DMS 273 (cell line): ENCODE results near the gene METTL6.

Experiments used
- DNase-seq: peaks from one replicate; lab custom pipeline; 2025; ENCODE audit not compliant: unreplicated experiment; lab: John Stamatoyannopoulos, UW

The METTL6 gene

GRCh38 chr3:15375461-15376000 is 51.8 kb downstream of the METTL6 start:
- no peak for DNase-seq

GRCh38 chr3:15372918-15373317 is 54.4 kb downstream of the METTL6 start:
- DNase-seq, result no peak

DNA sequence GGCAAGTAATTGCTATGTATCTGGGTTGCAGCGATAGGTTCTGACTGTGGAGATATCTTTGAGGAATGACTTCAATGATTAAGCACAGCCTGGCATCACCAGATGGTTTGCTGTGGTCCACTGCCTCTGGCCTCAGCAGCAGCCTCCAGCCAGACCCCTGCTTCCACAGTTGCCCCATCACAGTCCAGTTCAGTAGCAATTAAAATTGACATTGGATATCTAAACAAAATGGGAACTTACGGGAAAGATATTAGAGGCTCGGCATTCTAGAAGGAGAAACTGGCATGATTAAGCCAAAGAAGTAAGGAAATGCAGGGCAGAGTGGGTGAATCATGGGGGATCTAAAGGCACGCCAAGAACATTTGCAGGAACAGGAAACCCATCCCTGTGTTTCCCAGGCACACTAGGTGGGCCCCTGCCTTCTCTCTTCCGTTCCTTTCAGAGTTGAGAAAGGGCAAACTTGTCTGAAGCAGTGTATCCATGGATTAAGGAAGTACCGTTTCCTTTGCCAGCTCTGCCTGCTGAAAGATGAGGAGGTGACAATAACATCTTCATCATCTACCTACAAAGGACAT is 58.7 kb downstream of the METTL6 start:
- DNase-seq, result peak; percentile 50

DNA sequence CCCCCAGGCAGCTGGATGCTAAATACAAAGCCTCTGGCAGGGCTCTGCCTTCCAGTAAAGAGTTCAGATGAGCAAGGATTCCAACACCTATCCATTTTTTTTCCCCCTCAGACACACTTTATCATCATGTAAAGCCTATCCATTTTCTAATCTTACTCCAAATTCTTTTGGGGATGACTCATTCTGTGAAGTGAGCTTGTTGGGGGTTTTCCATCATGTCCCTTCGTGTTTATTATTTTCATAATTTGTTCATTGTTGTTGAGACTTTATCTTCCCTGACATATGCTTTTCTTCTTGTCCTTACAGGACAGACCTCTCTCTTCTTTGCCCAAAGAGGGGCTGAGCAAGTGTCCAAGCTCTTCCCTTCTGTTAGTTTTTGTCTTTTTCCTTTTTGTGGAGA is 60.3 kb downstream of the METTL6 start:
- DNase-seq, result no peak

GRCh38 chr3:15364078-15364477 is 63.3 kb downstream of the METTL6 start:
- DNase-seq, result peak; percentile 50

- no peak for DNase-seq
Measured at GRCh38 chr3:15361494-15362214, 65.7 kb downstream of the METTL6 start.

DNA sequence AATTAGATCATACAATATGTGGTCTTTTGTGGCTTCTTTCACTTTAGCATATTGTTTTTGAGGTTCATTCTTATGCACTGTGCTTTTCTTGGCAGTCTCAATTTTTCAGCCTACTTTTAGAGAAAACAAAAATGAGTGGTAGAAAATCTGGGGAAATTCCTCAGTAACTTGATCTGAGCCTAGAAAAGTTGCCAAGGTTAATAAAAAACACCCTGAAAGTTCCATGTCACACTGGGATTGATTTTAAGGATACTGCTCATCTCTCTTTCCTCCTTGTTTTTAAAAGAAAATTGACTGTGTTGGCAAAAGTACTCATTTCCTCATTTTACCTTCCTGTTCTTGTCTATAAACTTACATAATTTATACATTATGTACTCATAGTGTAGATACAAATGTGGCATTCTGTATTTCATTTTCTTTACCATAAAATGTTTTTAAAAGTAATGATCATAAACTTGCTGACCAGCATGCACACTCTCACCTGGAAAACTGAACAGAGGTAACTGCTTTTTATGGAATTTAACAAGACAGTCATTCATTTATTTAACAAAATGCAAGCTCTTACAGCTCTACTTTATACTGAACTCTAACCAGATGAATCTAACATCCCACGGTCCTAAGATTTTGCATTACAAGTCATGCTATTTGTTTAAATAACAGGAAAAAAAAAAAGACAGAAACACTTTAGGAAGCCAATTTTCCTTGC is 66.4 kb downstream of the METTL6 start:
- DNase-seq, result no peak
